ENCODE results near the gene TCF12. TPM values are rescaled to one million over a fixed set of nuclear protein-coding genes. Genes with fewer than 3 reads are reported as not detected.

Gene TCF12
- total and polyA plus RNA-seq, 5 donors from 2014 or later = 45.7 to 83.7 (median 68.2) TPM

DNA sequence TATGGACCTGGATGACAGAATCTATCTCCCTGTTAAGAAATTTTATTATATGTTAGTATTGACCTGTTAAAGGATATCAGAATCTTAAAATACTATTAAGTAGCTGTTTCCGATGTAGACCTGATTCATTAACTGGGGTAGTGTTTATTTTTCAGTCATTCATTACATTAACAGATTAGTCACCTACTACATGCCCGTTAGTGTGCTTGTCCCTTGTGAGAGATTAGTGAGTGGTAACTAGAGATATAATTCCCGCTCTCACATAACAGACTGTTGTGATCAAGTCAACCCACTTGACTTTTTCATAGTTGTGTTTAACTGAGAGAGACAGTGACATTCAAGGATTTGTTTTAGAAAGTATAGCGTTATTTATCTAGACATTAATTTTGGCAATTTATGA is 166.8 kb downstream of the TCF12 start:
- Histone ChIP-seq H3K27ac (ENCODE audit: insufficient read depth, low read length, poor library complexity, severe bottlenecking) (no peak overlapping the region), H3K4me1 (ENCODE audit: control insufficient read depth, insufficient read depth, low read length, poor library complexity, severe bottlenecking) (peaks cover 3% of the 10 kb centered on the region), H3K9me3 (ENCODE audit: control insufficient read depth in 2 of 2, low read length in 2 of 2) (no peaks in the 10 kb centered on the region), H3K36me3 (ENCODE audit: control insufficient read depth, insufficient read depth, low read length) (no peaks in the 10 kb centered on the region), H3K4me3 (ENCODE audit: low read depth, low read length) (no peak overlapping the region), H3K27me3 (ENCODE audit: control insufficient read depth, insufficient read depth, low read length) (no peaks in the 10 kb centered on the region)
- H3K4me3 Mint-ChIP-seq = no peak overlapping the region
- DNase-seq = no peak
- peaks cover 18 to 37% (median 35%) of the 10 kb centered on the region in 4 donors for H3K4me1 Mint-ChIP-seq
- no peaks in the 10 kb centered on the region for H3K9me3 Mint-ChIP-seq
- no peak overlapping the region for H3K27ac Mint-ChIP-seq
- H3K27me3 Mint-ChIP-seq = no peaks in the 10 kb centered on the region
- H3K36me3 Mint-ChIP-seq = no peaks in the 10 kb centered on the region
- ATAC-seq (ENCODE audit: low read depth in 2 of 2) = no peak

- Mint-ChIP-seq H3K27me3 (no peaks in the 10 kb centered on the region), H3K4me3 (no peak overlapping the region), H3K36me3 (peaks cover 3% of the 10 kb centered on the region), H3K4me1 (peaks cover 14 to 37% (median 35%) of the 10 kb centered on the region in 4 donors), H3K9me3 (no peaks in the 10 kb centered on the region), H3K27ac (no peak overlapping the region)
- Histone ChIP-seq H3K27me3 (ENCODE audit: control insufficient read depth, insufficient read depth, low read length) (no peaks in the 10 kb centered on the region), H3K36me3 (ENCODE audit: control insufficient read depth, insufficient read depth, low read length) (no peaks in the 10 kb centered on the region), H3K4me1 (ENCODE audit: control insufficient read depth, insufficient read depth, low read length, poor library complexity, severe bottlenecking) (no peaks in the 10 kb centered on the region), H3K9me3 (ENCODE audit: control insufficient read depth in 2 of 2, low read length in 2 of 2) (no peaks in the 10 kb centered on the region), H3K27ac (ENCODE audit: insufficient read depth, low read length, poor library complexity, severe bottlenecking) (no peak overlapping the region), H3K4me3 (ENCODE audit: low read depth, low read length) (no peak overlapping the region)
- no peak for ATAC-seq (ENCODE audit: low read depth in 2 of 2)
- DNase-seq = no peak
Measured at GRCh38 chr15:57086857-57087427, 168.5 kb downstream of the TCF12 start.

GRCh38 chr15:57089815-57090495 is 171.5 kb downstream of the TCF12 start:
- peaks cover 14 to 42% (median 34%) of the 10 kb centered on the region in 4 donors for H3K4me1 Mint-ChIP-seq
- peaks cover 14% of the 10 kb centered on the region for H3K36me3 Mint-ChIP-seq
- no peak overlapping the region for H3K27ac ChIP-seq (ENCODE audit: insufficient read depth, low read length, poor library complexity, severe bottlenecking)
- H3K9me3 ChIP-seq (ENCODE audit: control insufficient read depth in 2 of 2, low read length in 2 of 2) = no peaks in the 10 kb centered on the region
- H3K27me3 ChIP-seq (ENCODE audit: control insufficient read depth, insufficient read depth, low read length) = no peaks in the 10 kb centered on the region
- H3K4me3 ChIP-seq (ENCODE audit: low read depth, low read length) = no peak overlapping the region
- ATAC-seq (ENCODE audit: low read depth in 2 of 2) (no peak), DNase-seq (no peak)
- no peaks in the 10 kb centered on the region for H3K9me3 Mint-ChIP-seq
- no peak overlapping the region for H3K4me3 Mint-ChIP-seq
- H3K27me3 Mint-ChIP-seq = no peaks in the 10 kb centered on the region
- peaks cover 4% of the 10 kb centered on the region for H3K36me3 ChIP-seq (ENCODE audit: control insufficient read depth, insufficient read depth, low read length)
- peak overlapping the region in 1 of 3 donors; percentile 19 for H3K27ac Mint-ChIP-seq
- H3K4me1 ChIP-seq (ENCODE audit: control insufficient read depth, insufficient read depth, low read length, poor library complexity, severe bottlenecking) = no peaks in the 10 kb centered on the region

DNA sequence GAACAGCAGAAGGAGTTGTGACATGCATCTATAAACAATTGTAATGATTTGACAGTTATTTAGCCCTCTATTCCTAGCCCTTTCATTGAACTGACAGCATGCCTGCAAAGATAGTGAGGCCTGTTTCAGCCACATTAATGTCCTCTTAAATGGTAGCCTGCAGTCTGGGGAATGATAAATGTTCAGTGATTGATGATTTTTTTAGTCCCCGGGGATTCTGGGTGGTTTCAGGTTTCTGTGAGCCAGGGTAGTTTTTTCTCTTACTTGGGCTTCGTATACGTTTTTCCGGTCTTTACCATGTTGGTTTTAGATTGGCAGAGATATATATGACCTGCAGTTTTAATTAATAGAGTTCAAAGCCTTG is 172.0 kb downstream of the TCF12 start:
- ATAC-seq (ENCODE audit: low read depth in 2 of 2) = no peak
- Mint-ChIP-seq H3K9me3 (no peaks in the 10 kb centered on the region), H3K4me3 (no peak overlapping the region), H3K4me1 (peaks cover 14 to 42% (median 31%) of the 10 kb centered on the region in 4 donors), H3K36me3 (peaks cover 19% of the 10 kb centered on the region), H3K27me3 (no peaks in the 10 kb centered on the region), H3K27ac (peak overlapping the region in 1 of 3 donors; percentile 19)
- Histone ChIP-seq H3K27me3 (ENCODE audit: control insufficient read depth, insufficient read depth, low read length) (no peaks in the 10 kb centered on the region), H3K36me3 (ENCODE audit: control insufficient read depth, insufficient read depth, low read length) (peaks cover 4% of the 10 kb centered on the region), H3K4me3 (ENCODE audit: low read depth, low read length) (no peak overlapping the region), H3K4me1 (ENCODE audit: control insufficient read depth, insufficient read depth, low read length, poor library complexity, severe bottlenecking) (no peaks in the 10 kb centered on the region), H3K27ac (ENCODE audit: insufficient read depth, low read length, poor library complexity, severe bottlenecking) (no peak overlapping the region), H3K9me3 (ENCODE audit: control insufficient read depth in 2 of 2, low read length in 2 of 2) (no peaks in the 10 kb centered on the region)
- DNase-seq = no peak

GRCh38 chr15:57091636-57092035 is 173.2 kb downstream of the TCF12 start:
- no peaks in the 10 kb centered on the region for H3K4me1 ChIP-seq (ENCODE audit: control insufficient read depth, insufficient read depth, low read length, poor library complexity, severe bottlenecking)
- no peaks in the 10 kb centered on the region for H3K9me3 ChIP-seq (ENCODE audit: control insufficient read depth in 2 of 2, low read length in 2 of 2)
- no peaks in the 10 kb centered on the region for H3K27me3 ChIP-seq (ENCODE audit: control insufficient read depth, insufficient read depth, low read length)
- H3K27ac Mint-ChIP-seq = peak overlapping the region; percentile 12 to 19 (median 16)
- no peaks in the 10 kb centered on the region for H3K9me3 Mint-ChIP-seq
- H3K4me3 Mint-ChIP-seq = no peak overlapping the region
- ATAC-seq (ENCODE audit: low read depth in 2 of 2) (no peak), DNase-seq (no peak)
- no peak overlapping the region for H3K4me3 ChIP-seq (ENCODE audit: low read depth, low read length)
- H3K4me1 Mint-ChIP-seq = peaks cover 14 to 42% (median 31%) of the 10 kb centered on the region in 4 donors
- no peak overlapping the region for H3K27ac ChIP-seq (ENCODE audit: insufficient read depth, low read length, poor library complexity, severe bottlenecking)
- peaks cover 4% of the 10 kb centered on the region for H3K36me3 ChIP-seq (ENCODE audit: control insufficient read depth, insufficient read depth, low read length)
- H3K36me3 Mint-ChIP-seq = peaks cover 19% of the 10 kb centered on the region
- H3K27me3 Mint-ChIP-seq = no peaks in the 10 kb centered on the region

GRCh38 chr15:57092252-57092651 is 173.8 kb downstream of the TCF12 start:
- Histone ChIP-seq H3K4me3 (ENCODE audit: low read depth, low read length) (no peak overlapping the region), H3K9me3 (ENCODE audit: control insufficient read depth in 2 of 2, low read length in 2 of 2) (no peaks in the 10 kb centered on the region), H3K27me3 (ENCODE audit: control insufficient read depth, insufficient read depth, low read length) (no peaks in the 10 kb centered on the region), H3K27ac (ENCODE audit: insufficient read depth, low read length, poor library complexity, severe bottlenecking) (no peak overlapping the region), H3K4me1 (ENCODE audit: control insufficient read depth, insufficient read depth, low read length, poor library complexity, severe bottlenecking) (no peaks in the 10 kb centered on the region), H3K36me3 (ENCODE audit: control insufficient read depth, insufficient read depth, low read length) (peaks cover 4% of the 10 kb centered on the region)
- H3K4me3 Mint-ChIP-seq = no peak overlapping the region
- peaks cover 19% of the 10 kb centered on the region for H3K36me3 Mint-ChIP-seq
- DNase-seq = peak in 1 of 3 donors; percentile 30
- H3K4me1 Mint-ChIP-seq = peaks cover 14 to 42% (median 31%) of the 10 kb centered on the region in 4 donors
- H3K27me3 Mint-ChIP-seq = no peaks in the 10 kb centered on the region
- no peak for ATAC-seq (ENCODE audit: low read depth in 2 of 2)
- no peaks in the 10 kb centered on the region for H3K9me3 Mint-ChIP-seq
- peak overlapping the region in 1 of 3 donors; percentile 19 for H3K27ac Mint-ChIP-seq

- no peak for ATAC-seq (ENCODE audit: low read depth in 2 of 2)
- no peaks in the 10 kb centered on the region for H3K9me3 Mint-ChIP-seq
- no peak overlapping the region for H3K4me3 Mint-ChIP-seq
Measured at GRCh38 chr15:57094321-57095257, 176.1 kb downstream of the TCF12 start.

More at GRCh38 chr15:57094321-57095257, 176.1 kb downstream of the TCF12 start:
- Histone ChIP-seq H3K4me1 (ENCODE audit: control insufficient read depth, insufficient read depth, low read length, poor library complexity, severe bottlenecking) (no peaks in the 10 kb centered on the region), H3K4me3 (ENCODE audit: low read depth, low read length) (no peak overlapping the region), H3K9me3 (ENCODE audit: control insufficient read depth in 2 of 2, low read length in 2 of 2) (no peaks in the 10 kb centered on the region), H3K27me3 (ENCODE audit: control insufficient read depth, insufficient read depth, low read length) (no peaks in the 10 kb centered on the region), H3K36me3 (ENCODE audit: control insufficient read depth, insufficient read depth, low read length) (peaks cover 6% of the 10 kb centered on the region), H3K27ac (ENCODE audit: insufficient read depth, low read length, poor library complexity, severe bottlenecking) (no peak overlapping the region)
- Mint-ChIP-seq H3K4me1 (peaks cover 20 to 39% (median 30%) of the 10 kb centered on the region in 4 donors), H3K27ac (no peak overlapping the region), H3K27me3 (no peaks in the 10 kb centered on the region), H3K36me3 (peaks cover 23% of the 10 kb centered on the region)
- no peak for DNase-seq
